ENCODE data around the gene ELOVL2. TPM values are rescaled to one million over a fixed set of nuclear protein-coding genes. Genes with fewer than 3 reads are reported as not detected.

ELOVL2 gene
- polyA plus RNA-seq, 1 donor (not counting 4 experiments of a cell fraction or from before 2014, with no cell fraction given): 0.05 TPM

DNA sequence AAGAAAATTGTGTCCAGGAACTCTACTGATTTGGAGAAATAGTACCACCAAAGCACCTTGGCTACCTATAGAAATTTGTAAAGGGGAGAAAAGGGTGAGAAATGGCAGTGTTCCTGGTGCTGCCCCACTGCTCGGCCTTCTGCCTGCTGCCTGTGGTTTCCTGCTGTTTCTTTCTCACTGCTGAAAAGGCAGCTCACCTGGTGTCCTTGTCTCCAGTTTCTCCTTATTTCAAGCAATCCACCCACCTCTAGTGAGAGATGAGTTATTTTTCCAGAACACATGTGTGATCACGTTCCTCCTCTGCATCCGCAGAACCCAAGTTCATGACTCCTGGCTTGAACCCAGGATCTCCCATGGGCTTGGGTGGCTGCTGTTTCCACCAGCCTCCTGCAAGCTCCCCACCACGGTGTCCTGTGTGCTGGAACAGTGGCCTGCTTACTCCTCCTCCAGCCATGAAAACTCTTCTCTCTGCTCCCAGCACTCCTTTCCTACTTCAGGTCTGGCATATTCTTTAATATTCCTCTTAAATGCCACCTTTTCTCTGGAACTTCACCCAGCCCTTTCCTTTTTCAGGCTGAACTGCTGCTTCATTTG is 48.9 kb downstream of the ELOVL2 start:
- Histone ChIP-seq H3K4me3 (ENCODE audit: control insufficient read depth in 2 of 3, extremely low read depth in 1 of 3, insufficient read depth in 2 of 3, low read depth in 1 of 3, low read length in 3 of 3) (no peak overlapping the region), H3K9me1 (ENCODE audit: control insufficient read depth, extremely low read depth, insufficient read depth, low read length) (no peaks in the 10 kb centered on the region), H3K4me2 (ENCODE audit: control insufficient read depth, extremely low read depth, insufficient read depth, low read depth, low read length) (no peak overlapping the region), H3K9me3 (ENCODE audit: control insufficient read depth, low read depth, low read length) (no peaks in the 10 kb centered on the region), H3K27me3 (ENCODE audit: control insufficient read depth, extremely low read depth, insufficient read depth, low read length) (no peaks in the 10 kb centered on the region), H3K36me3 (ENCODE audit: control insufficient read depth in 2 of 2, extremely low read depth in 1 of 2, insufficient read depth in 2 of 2, low read length in 2 of 2) (no peaks in the 10 kb centered on the region), H3K79me2 (ENCODE audit: control insufficient read depth, insufficient read depth, low read length) (no peaks in the 10 kb centered on the region), H3K9ac (ENCODE audit: control insufficient read depth, extremely low read depth, insufficient read depth, low read length) (no peak overlapping the region), H3K4me1 (ENCODE audit: control insufficient read depth, extremely low read depth, insufficient read depth, low read length) (no peaks in the 10 kb centered on the region), H2AFZ (ENCODE audit: control insufficient read depth, low read length) (no peak overlapping the region), H4K20me1 (ENCODE audit: control insufficient read depth, extremely low read depth, insufficient read depth, low read length) (no peaks in the 10 kb centered on the region), H3K27ac (ENCODE audit: control insufficient read depth, insufficient read depth, low read length) (no peak overlapping the region)
- DNase-seq (ENCODE audit: low read depth, low spot score): no peak
- dilution Hi-C loops (cut with MboI; ENCODE audit: extremely low pct_ligation_motif_present, low sequenced_read_pairs): no loop called here
- no peak for FAIRE-seq
- no peak for TF ChIP-seq CTCF (optimal IDR thresholded peaks at IDR 0.05 in 1 of 3, IDR thresholded peaks at IDR 0.05 in 1 of 3, conservative IDR thresholded peaks at IDR 0.05 in 1 of 3; ENCODE audit: extremely low read depth in 1 of 3, insufficient read depth in 2 of 3, low read length in 3 of 3)
- no peak for TF ChIP-seq EZH2 (IDR thresholded peaks at IDR 0.05; ENCODE audit: low read length)

- dilution Hi-C loops (cut with MboI; ENCODE audit: extremely low pct_ligation_motif_present, low sequenced_read_pairs): no loop called here
- no peaks in the 10 kb centered on the region for H3K79me2 ChIP-seq (ENCODE audit: control insufficient read depth, insufficient read depth, low read length)
- H3K9ac ChIP-seq (ENCODE audit: control insufficient read depth, extremely low read depth, insufficient read depth, low read length): no peak overlapping the region
- no peaks in the 10 kb centered on the region for H3K36me3 ChIP-seq (ENCODE audit: control insufficient read depth in 2 of 2, extremely low read depth in 1 of 2, insufficient read depth in 2 of 2, low read length in 2 of 2)
- no peaks in the 10 kb centered on the region for H3K9me3 ChIP-seq (ENCODE audit: control insufficient read depth, low read depth, low read length)
- no peak overlapping the region for H3K4me2 ChIP-seq (ENCODE audit: control insufficient read depth, extremely low read depth, insufficient read depth, low read depth, low read length)
- H2AFZ ChIP-seq (ENCODE audit: control insufficient read depth, low read length): no peak overlapping the region
- TF ChIP-seq CTCF (optimal IDR thresholded peaks at IDR 0.05 in 1 of 3, IDR thresholded peaks at IDR 0.05 in 1 of 3, conservative IDR thresholded peaks at IDR 0.05 in 1 of 3; ENCODE audit: extremely low read depth in 1 of 3, insufficient read depth in 2 of 3, low read length in 3 of 3): no peak
- no peak for TF ChIP-seq EZH2 (IDR thresholded peaks at IDR 0.05; ENCODE audit: low read length)
- no peak for DNase-seq (ENCODE audit: low read depth, low spot score)
- H4K20me1 ChIP-seq (ENCODE audit: control insufficient read depth, extremely low read depth, insufficient read depth, low read length): no peaks in the 10 kb centered on the region
- no peaks in the 10 kb centered on the region for H3K4me1 ChIP-seq (ENCODE audit: control insufficient read depth, extremely low read depth, insufficient read depth, low read length)
- H3K4me3 ChIP-seq (ENCODE audit: control insufficient read depth in 2 of 3, extremely low read depth in 1 of 3, insufficient read depth in 2 of 3, low read depth in 1 of 3, low read length in 3 of 3): no peak overlapping the region
- H3K27ac ChIP-seq (ENCODE audit: control insufficient read depth, insufficient read depth, low read length): no peak overlapping the region
- H3K9me1 ChIP-seq (ENCODE audit: control insufficient read depth, extremely low read depth, insufficient read depth, low read length): no peaks in the 10 kb centered on the region
- FAIRE-seq: no peak
- no peaks in the 10 kb centered on the region for H3K27me3 ChIP-seq (ENCODE audit: control insufficient read depth, extremely low read depth, insufficient read depth, low read length)
Observed at GRCh38 chr6:10993896-10994295, 50.2 kb downstream of the ELOVL2 start.
